ENCODE measurements around the gene CXorf66.
"Not testable (repeated sequence)": the region's sequence is repeated elsewhere in the genome, so short reads cannot be mapped to it uniquely, and the experiment has no call there.

The CXorf66 gene, protein sequence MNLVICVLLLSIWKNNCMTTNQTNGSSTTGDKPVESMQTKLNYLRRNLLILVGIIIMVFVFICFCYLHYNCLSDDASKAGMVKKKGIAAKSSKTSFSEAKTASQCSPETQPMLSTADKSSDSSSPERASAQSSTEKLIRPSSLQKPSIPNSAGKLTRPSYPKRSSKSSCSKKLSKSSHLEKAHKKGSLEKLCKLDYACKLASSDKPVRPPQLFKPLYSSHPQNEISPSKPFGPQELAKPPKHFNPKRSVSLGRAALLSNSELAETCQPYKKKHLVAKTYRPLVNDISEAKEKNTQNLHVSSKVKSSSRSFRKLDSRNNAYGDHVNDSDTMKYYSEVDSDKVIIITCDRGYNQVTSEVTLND

DNA sequence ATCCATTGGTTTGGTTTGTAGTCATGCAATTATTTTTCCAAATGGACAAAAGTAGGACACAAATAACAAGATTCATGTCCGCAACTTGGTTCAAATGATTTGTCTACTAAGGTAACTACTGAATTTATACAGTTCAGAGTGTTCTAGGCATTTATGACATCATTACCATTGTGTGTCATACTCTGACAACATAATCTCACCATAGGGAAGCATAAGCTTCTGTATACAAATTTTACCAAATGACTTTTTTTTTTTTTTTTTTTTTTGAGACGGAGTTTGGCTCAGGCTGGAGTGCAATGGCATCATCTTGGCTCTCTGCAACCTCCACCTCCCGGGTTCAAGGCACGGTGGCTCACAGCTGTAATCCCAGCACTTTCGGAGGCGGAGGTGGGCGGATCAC is at the start of gene CXorf66:
Gene CXorf66 (minus strand): TSS at position 101 of the 400 bp plus-strand sequence. CDS start 25 bp downstream, at position 76.
- no peak for DNase-seq

DNA sequence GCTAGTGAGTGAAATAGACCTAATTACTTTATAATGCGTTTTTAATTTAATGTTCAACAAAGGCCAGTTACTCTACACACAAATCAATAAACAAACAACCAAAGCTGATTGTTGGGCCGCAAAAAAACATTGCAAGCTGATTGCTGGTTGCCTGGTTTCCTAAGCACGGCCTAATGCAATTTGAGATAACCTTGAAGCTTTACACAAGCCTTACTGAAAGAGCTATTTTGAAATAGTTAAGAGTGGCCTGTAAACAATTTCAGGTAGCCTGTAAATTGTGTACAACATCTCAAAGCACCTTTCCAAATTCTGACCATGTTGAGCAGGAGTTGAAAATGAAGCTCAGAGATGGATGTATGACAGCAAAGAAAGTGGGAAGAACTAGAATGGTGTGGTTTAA is 17.5 kb upstream of the CXorf66 start:
- DNase-seq: no peak

DNA sequence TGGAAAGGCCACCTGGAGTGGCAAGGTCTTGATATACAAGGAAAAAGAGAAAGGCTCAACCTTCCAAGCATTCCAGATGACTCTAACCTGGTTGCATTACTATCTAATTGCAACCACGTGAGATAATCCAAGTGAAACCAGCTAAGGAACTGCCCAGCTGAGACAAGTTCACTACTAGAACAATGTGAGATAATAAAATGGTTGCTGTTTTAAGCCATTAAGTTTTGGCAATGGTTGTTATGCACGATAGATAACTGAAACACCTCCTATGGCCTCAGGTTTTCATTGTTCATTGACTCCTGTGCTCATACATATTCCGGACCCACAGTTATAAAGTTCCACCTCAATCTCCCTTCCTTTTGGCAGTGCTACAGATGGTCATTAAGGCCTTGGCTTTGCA is 9.2 kb upstream of the CXorf66 start:
- no peak for DNase-seq

DNA sequence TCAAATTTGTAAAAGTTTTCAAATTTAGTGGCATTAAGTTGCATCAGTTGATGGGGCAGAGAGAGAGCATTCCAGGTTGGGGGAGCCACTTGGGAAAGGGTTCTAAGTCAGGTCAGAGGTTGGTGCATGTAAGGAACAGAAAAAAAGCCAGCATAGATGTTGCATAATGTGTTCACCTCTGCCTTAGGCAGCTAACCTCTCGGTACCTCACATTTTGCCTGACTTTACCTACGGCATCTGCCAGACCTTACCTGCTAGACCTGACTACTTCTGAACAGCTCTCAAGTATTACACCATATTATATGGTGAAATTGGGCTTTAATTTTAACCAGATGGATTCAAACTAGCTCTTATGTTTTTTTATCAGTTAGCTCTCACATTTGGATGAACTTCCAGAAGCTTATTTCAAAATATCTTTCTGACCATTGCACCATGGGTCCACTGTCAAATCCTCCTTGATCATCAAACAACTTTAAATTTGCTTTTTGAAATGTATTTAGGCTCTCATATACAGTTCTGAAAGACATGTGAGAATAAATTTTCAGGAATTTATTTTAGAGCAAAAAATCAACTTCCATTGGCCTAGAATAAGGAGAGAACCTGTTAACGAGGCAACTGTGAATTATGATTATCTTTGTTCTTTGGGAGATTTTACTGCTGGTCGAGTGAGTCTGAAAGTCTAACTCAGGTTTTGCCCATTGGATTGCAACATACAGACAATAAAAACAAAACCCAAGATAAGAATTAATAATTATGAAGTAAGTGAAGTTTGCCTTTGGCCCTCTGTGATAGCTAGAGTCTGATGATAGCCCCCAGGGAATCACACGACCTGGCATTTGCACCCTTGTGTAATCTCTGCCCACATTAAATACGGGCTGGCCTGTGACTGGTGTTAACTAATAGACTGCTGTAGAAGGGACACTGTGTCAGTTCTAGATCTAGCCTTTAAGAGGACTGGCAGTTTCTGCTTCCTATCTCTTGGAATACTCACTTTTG is 7.6 kb upstream of the CXorf66 start:
- DNase-seq: no peak

DNA sequence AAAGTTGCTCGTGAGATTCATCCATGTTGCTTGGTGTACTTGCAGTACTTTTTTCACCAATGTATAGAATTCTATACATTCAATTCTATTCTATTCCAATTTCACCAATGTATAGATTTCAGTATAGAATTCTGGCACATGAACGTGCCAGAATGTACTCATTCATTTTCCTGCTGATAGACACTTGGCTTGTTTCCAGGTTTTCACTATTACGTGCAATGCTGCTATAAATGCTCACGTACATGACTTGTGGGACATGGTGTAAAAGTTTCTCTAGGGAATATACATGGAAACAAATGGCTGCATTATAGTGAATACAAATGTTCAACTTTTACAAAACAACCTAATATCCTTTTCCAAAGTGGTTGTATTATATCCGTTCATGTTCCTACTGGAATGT is 6.8 kb upstream of the CXorf66 start:
- DNase-seq: no peak

DNA sequence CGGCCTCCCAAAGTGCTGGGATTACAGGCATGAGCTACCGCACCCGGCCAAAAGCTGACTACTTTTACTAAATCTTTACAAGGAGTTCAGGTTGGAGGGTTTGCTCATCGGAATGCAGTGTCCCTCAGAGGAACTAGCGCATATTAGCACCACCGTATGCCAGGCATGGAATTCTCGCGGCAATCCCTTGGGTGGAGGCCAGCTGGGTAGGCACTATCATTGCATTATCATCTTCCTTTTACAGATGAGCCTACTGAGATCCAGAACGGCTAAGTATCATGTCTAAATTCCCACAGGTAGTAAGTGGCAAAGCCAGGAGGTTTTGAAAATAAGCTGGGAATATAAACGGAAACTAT is 6.1 kb upstream of the CXorf66 start:
- DNase-seq: no peak

DNA sequence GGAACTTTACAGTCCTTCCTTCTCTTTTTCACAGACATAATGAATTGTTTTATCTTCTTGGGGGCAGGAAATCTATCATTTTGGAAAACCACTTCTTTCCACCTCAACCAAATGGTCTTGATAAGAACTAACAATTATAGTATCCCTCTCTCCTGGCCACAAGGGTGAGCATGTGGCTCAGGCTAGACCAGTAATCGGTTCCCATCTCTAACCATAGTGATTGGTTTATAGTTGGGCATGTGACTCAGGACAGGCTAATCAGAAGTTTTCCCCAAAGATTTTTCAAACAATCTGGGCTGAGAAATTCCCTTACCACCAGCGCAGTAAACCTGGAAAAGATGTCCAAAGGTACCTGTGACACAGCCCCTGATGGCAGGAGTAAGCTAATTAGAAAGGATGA is 4.0 kb upstream of the CXorf66 start:
- DNase-seq: no peak

DNA sequence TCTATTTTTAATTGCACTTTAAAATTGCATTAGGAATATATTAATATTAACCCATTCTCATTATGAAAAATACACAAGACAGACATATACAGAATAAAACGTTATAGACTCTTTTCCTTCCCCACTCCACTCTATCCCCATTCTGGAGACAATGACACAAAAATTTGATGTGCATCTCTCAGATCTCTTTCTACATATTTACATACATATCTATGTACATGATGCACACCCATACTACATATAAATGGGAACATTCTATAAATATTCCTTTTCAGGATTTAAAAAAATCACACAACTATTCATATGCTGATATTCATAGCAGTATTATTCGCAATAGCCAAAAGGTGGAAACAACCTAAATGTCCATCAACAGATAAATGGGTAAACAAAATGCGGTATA is 2.4 kb upstream of the CXorf66 start:
- no peak for DNase-seq

DNA sequence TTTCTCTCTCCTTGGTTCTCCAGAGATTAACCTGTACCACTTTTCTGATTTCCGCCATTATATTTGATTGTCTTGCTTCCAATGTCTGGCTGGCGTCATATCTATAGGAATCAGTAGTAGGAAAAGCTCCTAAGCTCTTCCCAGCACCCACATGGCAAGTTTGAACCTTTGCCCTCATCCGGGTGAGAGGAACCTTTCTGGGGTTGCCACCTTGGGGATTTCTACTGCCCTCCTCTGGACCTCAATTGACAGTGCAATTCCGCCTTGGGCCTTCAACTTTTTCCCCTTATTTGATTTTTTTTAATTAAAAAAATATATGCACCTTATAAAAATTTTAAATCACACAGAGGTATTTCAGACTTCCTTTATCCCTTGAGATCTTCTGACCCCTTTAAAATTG is 2.0 kb upstream of the CXorf66 start:
- DNase-seq: no peak

DNA sequence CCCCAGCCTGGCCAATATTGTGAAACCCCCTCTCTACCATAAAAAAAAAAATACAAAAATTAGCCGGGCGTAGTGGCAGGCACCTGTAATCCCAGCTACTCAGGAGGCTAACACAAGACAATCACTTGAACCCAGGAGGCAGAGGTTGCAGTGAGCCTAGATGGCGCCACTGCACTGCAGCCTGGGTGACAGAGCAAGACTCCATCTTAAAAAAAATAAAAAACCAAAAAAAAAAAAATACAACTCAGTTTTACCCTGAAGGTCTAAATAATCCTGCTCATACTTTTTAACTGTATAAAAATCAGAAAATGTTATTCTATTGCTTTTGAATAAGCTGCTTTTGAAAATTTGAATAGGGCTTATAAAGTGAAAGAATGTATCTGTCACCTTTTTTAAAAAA is 838 bp upstream of the CXorf66 start:
- DNase-seq: not testable (repeated sequence)

DNA sequence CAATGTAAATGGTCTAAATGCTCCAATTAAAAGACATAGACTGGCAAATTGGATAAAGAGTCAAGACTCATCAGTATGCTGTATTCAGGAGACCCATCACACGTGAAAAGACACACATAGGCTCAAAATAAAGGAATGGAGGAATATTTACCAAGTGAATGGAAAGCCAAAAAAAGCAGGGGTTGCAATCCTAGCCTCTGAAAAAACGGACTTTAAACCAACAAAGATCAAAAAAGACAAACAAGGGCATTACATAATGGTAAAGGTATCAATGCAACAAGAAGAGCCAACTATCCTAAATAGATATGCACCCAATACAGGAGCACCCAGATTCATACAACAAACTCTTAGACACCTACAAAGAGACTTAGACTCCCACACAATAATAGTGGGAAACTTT is 4.2 kb downstream of the CXorf66 start:
- DNase-seq: not testable (repeated sequence)

DNA sequence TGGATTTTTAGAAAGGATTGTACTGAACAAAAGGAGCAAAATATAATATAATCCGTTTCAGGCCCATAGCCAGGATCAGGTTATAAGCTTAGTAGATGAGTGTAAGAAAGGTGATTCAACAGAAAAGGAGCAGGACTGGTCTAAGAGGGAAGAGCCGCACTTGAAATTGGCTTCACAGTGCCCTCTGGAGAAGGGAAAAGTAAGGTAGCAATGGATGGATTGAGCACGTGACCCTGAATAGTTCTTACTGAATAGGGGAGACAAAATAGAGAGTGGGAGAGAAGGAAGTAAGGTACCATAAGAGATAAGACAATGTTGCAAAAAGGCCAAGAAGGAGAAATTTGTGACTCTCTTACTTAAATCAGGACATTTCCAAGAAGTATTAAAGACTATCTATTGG is 15.6 kb downstream of the CXorf66 start:
- DNase-seq: no peak

DNA sequence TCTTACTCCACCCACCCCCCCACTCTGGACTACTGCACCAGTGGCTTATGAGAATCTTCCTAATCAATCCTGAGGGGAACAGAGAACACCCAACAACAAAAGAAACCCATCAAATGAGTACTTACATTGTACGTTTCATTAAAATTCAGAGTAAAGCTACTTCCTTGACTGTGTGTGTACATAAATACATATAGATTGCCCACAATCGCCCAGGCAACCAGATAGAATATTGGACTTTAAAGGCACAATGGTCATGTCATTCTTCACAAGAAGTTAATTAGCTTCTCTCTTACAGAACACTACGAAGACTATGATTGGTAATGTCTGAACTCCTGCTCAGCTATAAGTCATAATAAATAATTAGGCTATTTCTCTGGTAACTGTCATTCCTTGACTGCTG is 20.2 kb downstream of the CXorf66 start:
- no peak for DNase-seq

DNA sequence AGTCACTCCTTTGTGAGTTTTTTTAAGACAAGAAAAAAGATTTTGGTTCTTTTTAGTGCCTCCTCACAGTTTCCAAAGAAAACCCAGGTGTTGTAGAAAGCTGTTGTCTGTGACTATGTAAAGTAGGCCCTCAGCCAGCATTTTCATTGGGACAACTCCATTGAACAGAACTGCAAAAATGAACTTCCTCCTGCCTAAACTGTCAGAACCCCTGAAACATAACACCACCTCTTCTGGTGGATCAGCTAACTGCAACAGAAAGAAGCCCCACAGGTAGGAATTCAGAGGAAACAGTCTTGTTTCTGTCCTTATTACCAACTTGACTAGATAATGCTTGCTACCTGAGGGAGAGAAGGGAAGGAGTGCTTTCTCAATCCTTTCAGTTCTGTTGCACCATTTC is 29.1 kb downstream of the CXorf66 start:
- no peak for DNase-seq

DNA sequence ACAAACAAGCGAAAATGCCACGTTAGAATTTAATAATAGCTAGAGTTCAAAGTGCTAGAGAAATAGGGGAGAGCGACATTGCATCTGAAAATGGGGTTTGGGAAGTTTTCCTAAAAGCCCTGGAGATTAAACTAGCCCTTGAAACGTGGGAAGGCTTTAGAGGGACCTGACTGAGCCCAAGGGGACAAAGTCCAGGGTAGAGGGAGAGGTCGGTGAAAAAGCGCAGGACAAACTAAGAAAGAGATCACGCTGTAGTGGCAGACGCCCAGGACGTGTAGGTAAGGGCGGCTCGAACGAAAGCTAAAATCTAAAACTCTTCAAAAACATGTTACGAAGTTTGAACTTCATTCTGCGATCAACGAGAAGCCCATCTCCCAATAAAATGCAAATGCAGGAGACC is 31.4 kb downstream of the CXorf66 start:
- no peak for DNase-seq

DNA sequence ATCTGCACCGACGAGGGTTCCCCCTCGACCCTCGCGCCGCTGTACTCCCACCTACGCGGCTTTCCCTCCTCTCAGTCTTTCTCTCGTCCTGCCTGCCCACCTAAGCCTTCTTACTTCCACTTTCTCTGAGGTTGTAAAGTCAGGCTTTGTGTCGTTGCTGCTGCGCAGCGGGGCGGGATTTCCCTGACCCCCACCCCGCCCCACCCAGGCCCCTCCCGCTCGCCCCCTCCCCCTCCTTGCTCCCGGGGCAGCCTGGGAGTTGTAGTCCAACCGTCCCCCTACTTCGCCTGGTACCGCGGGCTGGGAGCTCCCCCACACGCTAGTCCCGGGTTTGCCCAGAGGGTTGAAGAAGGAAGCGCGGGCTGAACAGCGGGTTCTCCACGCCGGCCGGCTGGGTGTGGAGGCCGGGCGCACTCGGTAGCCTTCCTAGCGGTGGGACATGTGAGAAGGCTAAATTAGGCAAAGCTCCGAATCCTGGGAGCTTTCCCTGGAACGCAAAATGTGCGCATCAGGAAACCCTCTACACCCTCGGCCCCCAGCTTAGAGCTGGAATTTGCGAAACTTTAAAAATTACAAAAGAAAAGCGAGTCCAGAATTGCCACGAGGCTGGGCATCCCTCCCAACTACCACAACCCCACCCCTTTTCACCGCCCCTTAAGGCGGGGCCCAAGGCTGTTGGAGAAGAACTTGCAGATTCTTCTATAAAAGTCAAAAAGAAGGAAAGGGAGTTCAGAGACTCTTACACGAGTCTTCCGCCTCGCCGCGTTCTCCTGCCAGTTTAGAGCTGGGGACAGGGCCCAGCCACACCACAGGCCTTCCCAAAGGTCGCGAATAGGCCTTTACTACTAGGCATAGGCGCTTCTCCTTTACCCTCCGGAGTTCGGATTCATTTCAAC is 32.2 kb downstream of the CXorf66 start, which contains the start of gene ATP11C:
Gene ATP11C (minus strand): TSS at position 153 of the 896 bp plus-strand sequence. CDS start 1,011 bp downstream, outside the sequence.
- DNase-seq: peak; percentile 15 to 75 (median 52)

DNA sequence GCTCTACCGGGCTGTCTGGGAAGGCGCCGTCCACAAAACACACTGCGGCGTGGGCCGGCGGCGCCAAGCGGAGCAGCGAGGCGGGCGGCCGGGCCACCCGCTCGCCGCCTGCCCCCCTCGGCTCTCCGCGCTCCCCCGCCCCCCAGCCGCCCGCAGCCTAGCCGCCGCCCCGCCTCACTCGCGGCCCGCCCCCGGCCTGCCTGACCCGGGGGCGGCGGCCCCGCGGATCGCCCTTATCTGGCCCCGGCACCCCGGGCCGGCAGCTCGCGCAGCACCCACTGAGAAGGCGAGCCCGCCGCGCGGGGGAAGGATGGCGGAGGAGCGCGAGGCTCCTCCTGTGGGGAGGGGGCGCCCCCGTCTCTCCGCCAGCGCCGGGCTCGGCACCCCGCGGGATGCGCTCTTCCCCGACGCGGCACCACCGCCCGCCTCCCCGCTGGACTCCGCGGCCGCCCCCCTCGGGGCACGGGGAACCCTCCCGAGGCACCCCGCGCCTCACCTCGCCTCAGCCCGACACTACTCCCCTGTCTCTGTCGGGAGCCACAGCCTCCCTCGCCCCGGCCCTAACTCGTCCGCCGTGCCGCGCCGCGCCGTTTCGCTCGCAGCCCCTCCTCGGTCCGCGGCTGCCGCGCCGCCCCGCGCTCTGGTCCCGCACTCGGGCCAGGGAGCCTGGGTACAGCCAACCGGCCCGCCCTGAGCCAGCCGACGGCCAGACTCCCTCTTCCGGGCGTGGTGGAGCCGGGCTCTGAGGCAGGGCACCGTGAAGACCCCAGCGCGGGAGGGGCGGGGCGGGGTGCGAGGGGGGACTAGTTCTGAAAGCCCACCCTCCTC is 33.0 kb downstream of the CXorf66 start:
- DNase-seq: peak in 3 of 4 experiments; percentile 27 to 40 (median 39)

DNA sequence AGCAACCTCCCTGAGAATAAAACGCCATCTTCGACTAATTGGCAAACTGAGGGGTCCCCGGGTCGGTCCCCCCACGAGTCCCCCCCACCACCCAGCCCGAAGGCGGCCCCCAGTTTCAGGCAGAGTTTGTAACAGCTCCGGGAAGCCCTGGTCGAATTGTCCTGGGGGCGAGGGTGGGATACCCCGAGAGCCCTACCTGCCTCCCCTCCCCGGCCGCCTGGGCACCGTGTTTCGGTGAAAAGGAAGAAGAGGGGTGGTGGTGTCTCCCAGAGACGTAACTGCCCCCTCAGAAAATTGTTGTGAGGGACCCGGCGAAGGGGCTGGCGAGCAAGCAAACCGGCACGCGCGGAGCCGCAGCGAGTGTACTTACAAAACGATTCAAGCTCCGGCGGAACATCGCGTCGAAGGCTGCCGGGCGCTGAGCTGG is 33.7 kb downstream of the CXorf66 start:
- no peak for DNase-seq

DNA sequence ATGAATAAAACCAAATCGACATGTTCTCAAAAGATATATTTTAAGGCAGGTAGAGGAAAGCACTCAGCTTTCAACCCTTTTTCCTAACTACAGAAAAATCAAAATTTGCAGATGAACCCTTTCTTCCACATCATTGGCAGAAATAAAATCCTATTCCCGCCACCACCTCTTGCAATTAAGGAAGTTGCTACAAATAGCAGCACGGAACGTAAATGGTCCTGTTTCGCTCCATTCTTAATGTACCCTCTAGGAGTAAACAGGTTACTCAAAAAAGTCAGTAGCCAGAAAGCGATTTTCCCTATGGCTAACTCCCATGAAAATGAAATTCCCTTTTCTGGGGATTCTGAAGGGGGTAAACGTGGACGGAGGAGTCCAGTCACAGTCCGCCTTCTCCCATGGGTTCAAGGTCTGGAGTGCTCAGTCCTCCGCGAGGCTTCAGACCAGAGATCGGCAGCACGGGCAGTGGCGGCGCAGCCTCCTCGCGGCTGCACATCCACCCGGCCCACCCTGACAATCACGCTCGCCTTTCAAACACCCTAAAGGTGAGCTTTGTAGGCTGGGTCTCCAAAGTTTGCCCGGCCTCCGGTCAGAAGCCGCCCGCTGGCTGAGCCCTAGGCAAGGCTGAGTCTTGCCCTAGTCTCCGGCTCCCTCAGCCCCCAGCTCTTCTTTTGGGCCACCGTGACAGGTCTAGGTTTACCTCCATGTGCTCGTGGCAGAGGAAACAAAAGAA is 34.2 kb downstream of the CXorf66 start:
- peak in 1 of 4 experiments; percentile 4 for DNase-seq

DNA sequence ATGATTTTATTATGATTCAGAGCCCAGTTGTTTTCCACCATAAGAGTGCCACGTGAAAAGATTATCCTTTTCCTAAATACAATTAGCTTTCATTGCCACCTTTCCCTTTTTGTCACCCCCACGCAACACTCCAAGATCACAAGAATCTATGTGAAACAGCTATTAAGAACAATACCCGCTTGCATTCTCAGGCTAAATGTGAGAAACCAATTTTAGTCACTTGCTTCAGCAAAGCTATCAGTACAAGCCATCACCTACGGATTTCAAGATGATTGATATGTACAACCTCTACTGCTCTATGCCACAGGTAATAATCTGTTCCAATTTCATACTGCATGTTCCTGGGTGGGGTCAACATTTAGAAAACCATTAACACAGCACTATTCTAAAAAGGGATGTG is 34.9 kb downstream of the CXorf66 start:
- no peak for DNase-seq

DNA sequence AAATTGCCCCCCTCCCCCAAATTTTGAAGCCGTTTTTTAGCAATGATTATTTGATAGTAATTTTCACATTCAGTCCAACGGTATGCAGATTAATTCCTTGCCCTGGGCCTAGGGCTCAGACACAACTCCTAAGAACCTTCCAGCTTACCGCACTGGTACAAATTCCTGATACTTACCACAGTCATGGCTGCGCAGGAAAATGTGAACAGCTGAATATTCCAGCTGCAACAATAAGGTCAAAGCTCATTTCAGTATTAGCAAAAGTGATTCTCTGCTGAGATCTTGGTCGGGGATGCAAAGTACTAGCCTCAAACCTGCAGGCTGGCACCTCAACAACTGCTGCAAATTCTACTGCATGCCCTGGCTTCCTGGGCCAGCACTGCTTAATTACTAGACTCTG is 35.4 kb downstream of the CXorf66 start:
- DNase-seq: no peak

Data from activated naive CD4-positive, alpha-beta T cell (primary cell).